ENCODE measurements around the gene RNF115.
"Not testable (repeated sequence)": the region's sequence is repeated elsewhere in the genome, so short reads cannot be mapped to it uniquely, and the experiment has no call there.

Gene RNF115

DNA sequence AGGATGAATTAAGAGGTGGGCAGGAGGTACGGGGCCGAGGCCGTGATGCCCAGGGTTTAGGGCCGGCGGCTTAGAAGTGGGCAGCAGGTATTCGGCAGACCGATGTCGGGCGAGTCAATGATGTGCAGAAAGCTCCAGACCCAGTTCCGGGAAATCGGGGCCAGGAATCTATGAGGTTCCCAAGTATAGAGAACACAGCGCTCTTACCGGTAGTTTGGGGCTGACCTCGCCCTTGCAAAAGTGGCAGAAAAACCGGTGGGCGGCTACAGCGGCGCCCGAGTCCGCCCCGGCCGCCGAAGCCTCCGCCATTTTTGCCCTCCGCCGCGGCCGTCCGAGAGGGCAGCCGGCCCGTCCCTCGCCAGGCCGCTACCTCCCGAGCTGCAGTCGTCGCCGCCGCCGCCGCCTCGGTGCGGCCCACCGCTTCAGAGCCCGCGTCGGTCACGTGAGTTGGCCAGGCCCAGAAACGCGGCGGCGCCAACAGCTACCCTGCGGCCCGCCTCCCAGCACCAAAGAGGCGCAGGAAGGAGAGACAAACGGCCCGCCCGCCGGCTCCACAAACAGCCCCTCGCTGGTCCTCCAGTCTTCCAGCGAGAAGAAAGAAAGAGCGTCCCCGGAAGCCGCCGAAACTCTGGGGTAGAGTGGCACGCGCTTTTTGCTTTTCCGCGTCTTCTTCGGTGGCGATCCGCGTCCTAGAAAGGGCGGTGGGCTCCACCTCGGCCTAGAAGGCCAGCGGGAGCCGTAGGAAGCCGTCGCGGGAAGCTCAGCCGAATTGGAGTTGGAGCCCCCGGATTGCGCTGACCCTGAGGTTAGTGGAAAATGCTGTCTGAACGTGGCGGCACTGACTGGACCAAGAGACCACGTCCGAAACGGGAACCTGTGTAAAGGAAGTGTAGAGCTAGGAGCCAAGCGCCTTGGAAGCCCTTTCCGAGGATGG is at the start of gene RNF115, which contains the start of gene POLR3C:
RNF115 (minus strand) TSS at position 531 of the 934 bp plus-strand sequence; CDS start at position 309, 222 bp downstream.
POLR3C (plus strand) TSS at position 636 of the 934 bp plus-strand sequence. CDS start 1,577 bp downstream, outside the sequence.
- DNase-seq = peak; percentile 90

DNA sequence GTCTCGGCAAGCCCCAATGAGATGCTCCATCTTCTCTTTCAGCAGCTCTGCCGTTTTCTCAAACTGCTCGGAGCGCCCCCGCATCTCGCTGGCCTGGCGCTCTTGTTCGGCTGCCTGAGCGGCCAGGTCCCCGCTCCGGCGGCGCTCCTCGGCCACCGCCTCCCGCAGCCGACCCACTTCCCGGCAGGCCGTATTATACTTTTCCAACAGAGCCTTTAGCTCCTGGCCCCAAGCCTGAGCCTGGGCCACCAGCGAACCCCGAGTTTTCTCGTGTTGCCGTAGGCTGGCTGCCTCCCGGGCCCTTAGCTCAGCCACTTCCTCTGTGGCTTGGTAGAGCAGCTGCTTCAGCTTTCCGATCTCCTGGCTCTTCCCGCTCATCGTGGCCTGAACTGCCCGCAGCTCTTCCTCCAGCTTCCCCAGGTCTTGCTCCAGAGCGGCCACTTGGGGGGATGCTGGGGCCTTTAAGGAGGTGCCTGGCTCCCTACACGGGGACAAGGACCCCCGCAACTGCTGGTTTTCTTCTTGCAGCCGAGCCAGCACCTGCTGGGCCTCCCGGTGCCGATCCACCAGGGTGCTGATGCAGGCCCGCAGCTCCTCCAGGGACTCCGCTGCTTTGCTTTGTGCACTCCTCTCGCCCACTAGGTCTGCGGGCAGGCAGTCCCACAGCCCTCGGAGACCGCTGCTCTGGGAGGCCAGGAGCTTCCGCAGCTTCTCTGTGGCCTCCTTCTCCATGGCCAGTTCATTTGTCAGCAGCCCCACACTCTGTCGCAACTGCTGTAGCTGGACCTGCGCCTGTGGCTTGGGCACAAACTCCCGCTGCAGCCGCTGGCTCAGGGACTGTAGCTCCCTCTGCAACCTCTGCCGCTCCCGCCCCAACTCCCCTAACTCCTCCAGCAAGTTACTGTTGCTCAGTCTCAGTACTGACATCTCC is 48.4 kb upstream of the RNF115 start:
- DNase-seq = no peak

DNA sequence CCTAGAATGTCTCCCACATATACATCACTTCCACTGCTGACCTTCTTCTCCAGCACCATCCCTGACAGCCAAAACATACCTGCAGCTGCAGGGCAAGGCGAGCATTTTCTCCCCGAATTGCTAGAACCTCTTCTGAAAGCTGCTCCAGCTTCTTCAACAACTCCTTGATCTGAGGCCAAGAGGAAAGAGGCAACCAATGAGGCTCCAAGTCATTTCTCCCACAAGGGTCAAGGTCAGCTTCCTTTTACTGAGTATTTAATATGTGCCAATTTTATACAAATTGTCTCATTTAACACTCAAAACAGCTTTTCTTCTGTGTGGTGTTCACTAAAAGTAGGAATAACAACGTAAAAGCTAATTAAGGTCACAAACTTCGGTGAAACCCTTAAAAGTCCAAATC is 44.3 kb upstream of the RNF115 start:
- DNase-seq = no peak

DNA sequence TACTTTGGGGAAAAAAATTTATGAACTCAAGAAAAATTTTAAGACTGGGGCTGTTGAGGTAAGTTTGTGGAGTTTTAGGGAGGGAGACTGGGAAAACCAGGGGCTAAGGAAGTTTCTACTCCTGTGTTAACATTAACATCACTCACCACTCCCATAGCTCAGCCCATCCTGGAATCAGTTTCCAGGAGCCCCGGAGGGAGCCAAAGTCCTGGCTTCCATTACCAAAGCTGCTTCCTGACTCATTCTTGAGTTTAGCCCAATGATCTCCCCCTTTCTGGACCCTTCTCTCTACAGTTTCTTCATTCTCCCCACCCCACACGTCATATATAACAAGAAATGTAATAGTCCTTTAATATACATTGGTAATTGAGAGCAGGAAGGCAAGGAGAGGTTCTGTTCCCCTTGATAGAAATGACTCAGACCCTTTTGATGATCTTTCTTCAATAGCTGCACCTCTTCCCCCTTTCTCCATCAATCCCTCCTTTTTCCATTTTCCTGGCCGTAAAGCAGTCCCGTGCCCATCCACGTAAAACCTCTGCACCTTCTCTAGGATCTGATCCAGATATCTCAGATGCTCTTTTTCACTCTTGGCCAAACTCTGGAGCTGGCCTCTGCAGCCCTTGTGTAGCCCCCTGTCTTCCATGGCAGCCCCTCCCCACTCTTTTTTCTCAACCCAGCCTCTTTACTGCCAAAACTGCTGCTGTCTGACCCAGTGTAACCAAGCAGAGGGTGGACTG is 39.6 kb upstream of the RNF115 start:
- DNase-seq = no peak

DNA sequence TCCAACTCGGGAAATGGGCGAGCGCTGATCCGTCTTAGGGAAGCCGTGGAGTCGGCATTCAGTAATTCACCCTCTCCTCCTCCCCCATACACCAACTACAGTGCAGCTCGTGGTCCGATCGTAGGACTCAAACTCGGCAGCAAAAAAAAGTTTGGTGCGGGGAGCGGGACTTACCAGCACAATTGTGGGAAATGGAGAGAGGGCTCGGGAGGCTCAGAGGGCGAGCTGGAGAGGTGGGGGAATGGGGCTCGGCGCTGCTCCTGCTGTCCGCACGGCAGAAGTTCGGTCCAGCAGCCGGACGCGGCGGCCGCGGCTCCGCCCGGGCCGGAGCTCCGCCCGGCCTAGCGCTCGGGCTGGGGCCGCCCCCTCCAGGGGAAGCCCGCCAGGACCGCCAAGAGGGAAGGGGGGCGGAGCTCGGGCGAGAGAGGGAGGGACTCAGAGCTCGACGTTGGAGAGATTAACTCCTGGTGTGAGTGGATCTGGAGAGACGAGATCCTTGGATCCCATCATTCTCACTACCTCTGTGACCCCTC is 35.7 kb upstream of the RNF115 start:
- DNase-seq = peak; percentile 67

DNA sequence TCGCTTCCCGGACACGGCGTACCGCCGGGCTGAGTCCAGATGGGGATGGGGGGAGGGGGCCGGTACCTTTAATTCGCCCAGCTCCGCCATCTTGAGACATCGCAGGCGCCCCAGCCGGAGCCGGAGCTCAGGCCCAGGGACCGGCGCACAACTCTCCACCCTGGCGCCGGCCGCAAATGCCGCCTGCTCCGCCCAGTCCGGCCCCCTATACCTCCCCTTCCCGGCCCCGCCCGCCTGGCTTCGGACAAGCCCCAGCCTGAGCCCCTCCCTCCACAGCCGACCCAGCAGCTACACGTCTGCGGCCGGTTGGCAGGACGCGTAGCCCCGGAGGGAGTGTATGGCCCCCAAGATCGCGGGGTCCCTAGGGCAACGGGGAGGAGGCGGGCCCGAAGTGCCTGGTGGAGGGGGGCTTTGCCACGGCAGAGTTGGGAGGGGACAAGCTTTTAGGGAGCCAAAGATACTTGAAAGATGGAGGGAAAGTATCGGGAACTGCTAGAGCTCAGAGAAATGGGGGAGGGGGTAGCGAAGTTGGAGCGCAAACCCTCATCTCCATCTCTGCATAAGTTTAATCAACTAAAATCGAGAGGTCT is 35.1 kb upstream of the RNF115 start, which contains the start of gene PIAS3:
PIAS3 (minus strand) TSS at position 181 of the 590 bp plus-strand sequence; CDS start at position 90, 91 bp downstream.
- peak; percentile 91 for DNase-seq

DNA sequence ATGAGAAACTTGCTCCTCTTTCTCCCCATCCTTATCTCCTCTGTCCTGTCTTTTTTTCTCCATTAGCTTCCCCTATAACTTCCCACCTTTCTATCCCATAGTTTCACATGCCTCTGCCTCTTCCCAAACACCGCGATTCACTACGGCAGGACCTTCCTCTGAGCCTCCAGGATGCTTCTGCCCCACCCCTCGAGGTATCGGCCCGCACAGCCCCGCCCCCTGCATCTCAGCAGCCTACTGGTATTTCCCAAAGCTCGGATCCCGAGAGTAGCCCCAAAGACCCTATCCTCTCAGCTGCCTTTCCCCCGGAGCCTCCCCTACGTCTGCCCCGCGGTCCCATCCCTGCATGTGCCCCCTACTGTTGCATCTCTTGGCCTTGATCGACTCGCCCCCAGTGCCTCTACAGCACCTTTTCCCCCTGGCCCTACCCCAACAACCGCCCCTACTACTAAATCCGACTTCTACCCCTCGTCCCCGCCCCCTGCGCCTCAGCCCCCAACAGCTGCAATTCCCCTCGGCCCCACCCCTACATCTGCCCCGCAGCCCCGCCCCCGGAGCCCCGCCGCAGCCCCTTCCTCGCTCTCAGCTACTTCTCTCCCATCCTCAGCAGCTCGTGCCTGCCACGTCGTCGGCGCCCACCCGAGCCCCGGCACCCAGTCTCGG is 34.5 kb upstream of the RNF115 start:
- no peak for DNase-seq

DNA sequence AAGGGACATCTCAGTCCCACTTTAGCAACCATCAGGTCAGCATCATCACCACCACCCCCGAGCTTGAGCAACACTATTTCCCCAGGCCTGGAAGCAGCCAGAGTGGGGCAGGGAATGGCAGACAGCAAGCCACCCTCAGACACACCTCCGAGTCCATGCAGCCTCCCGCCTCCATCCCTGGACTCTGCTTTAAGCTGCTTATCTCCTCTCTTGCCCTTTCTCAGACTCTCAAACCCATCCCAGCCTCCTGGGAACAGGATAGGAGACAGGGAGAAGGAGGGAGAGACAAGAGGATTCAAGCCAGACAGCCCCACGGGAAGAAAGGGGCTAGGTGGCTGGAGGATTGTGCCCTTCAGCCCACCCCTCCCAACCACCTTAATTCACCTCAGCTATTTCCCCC is 33.3 kb upstream of the RNF115 start:
- DNase-seq = no peak

DNA sequence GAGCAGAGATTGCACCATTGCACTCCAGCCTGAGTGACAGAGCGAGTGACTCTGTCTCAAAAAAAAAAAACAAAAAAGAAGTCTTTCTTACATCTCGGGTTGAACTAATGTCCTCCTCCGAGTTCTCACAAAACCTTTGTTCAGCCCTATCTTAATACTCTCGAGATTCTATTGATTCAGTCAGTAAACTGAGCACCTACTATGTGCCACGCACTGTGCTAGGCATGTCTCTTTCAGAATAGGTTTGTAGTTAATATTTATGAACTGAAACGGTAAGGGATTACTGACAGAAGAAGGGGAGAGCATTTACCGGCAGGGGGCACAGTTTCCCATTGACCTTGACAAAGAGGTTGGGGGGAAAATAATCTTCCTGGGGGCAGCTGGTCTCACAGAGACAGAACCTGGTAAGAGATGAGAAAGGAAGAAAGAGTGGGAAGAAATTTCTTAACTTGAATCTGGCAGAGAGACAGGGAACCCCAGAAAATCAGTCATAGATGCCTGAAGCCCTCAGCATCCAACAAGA is 31.6 kb upstream of the RNF115 start:
- no peak for DNase-seq

DNA sequence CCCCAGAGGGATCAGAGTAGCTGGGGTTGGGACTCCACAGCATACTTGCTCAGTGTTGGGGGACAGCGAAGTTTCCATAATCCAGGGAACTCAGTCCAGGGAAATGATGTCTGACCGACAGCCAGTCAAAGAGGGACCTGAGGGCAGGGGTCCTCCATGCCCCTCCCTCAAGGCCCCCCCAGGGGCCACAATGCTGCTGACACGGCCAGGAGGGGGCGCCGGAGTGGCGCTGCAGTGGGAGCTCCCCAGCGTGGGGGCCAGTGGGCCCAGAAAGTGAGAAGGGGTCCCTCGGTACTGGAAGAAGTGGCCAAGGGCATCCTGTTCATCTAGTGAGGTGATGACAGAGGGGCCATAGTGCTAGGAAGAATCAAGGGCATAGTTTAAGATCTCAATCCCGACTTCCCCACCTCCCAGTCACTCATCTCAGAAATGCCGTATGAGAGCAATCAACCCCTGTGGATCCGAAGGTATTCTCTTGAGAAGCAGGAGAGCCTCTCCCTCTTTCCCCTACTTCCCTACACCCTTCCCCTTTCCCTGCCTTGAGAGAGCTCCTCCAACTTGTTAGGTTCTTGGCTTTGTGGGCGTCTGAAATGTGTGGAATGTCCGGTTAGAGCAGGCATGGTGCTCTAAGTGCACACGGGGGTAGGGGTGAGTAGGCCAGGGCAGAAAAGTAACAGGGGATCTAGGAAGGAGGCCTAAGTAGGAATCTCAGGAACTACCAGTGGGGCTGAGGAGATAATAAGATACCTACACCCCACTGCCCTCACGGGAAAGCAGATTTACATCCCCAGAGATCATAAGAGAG is 25.7 kb upstream of the RNF115 start:
- DNase-seq = no peak

DNA sequence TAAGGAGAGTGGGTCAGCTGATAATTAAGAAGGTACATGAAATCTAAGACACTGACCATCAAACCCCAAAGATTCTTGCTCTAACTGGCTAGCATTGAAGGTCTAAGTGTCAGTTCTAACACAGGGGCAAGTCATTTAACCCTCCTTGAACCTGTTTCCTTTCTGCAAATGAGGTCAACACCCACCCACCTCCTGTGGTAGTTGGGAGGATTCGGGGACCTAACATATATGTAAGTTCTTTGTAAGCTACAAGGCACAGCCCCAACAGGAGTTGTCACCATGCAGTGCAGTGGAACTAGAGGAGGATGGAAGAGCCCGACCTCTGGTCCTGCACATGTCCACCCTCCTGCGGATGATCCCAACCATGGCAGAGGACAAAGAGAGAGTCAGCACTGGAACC is 23.9 kb upstream of the RNF115 start:
- no peak for DNase-seq

DNA sequence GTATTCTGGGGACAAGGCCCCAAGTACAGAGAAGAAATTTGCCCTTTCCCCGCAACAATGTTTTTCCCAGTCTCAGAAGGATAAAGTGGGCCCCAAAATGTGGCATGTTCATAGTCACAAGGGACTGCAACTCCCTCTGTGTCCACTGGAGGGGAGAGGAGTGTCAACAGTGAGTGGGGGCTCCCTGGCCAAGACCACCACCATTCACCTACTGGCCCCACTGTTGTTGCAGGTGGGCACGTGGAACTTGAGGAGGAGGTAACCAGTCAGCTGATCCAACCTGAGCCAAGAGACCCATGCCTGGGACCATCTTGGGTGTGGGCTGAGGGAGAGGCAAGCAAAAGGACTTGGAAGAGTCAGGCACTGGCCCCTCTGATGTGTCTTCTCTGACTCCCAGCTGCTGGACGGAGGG is 22.3 kb upstream of the RNF115 start:
- DNase-seq = peak; percentile 8

DNA sequence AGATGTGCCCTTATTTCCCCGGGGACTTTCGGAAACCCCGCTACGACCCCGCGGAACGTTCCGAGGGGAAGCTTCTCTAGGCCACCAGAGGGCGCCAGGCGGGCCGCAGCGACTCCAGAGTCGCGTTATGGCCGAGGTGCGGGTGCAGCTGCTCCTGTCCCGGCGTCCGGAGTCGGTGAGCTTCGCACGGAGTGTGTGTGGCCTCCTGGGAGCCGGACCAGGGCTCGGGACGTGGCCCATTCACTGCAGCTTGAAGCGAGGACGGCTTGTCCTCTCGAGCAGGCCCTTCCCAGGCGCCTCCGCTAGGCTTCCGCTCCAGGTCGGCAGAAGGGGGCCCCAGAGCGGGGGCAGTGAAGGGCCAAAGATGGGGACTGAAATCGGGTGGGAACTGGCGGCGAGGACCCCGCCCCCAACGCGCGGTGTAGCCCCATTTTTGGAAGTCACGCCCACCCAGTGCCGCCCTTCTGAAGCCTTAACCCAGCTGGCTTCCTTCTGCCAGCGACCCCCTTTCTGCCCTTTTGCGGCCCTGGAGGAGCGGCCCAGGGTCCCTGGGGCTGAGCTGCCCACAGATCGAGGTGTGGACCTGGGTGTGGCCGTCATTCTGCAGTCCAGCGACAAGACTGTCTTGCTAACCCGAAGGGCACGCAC is 21.7 kb upstream of the RNF115 start, which contains the start of gene NUDT17:
NUDT17 (plus strand) TSS at position 117 of the 648 bp plus-strand sequence; CDS start at position 128, 11 bp downstream.
- peak; percentile 44 for DNase-seq

DNA sequence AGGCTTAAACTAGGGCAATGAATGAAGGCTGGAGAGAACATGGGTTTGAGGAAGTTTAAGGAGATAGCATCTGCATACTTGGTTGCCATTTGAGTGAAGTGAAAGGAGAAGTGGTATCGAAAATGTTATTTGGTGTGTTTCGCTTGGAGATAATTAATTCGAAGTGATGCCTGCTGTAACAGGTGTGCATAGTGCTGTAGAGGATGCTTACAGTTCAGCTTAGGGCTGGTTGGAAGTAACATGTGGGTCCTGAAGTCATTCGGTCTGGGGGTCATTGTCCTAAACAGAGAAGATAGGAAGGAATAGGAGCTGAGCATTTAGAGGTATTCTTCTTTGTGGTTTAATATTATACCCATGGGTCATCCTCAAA is 21.2 kb upstream of the RNF115 start:
- peak; percentile 24 for DNase-seq

DNA sequence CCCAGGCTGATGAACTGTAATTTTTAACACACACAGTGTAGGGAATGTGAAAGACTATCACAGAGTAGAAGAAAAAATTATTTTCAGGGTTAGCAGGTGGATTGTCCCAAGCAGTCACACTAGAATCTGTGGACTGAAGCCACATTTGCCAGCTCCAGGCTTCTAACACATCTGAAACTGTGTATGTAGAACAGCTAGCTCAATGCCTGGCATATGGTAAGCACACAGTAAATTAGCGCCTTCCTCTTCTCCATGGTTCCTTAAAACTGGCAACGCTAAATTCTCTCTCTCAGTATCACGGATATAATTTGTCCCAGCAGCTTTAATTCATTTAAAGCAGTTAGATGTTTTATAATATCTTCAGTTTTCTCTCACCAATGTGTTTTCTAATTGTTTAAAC is 19.1 kb upstream of the RNF115 start:
- no peak for DNase-seq

DNA sequence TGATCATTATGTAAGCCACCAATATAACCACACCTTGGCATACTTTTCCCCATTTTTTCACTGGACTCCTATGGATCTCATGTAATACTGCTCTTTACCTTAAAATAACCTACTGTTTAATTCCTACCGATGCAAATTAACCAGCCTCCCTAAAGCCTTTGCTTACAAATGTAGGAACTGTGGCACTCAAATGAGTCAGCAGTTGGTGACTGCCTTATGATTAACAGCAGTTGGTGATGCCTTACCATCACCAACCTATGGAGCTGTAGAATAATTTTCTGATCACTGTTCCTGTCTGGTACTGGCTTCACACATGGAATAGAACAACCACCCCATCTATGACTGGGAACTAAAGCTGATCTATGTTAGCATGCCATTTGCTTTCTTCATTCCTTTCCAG is 13.8 kb upstream of the RNF115 start:
- no peak for DNase-seq

DNA sequence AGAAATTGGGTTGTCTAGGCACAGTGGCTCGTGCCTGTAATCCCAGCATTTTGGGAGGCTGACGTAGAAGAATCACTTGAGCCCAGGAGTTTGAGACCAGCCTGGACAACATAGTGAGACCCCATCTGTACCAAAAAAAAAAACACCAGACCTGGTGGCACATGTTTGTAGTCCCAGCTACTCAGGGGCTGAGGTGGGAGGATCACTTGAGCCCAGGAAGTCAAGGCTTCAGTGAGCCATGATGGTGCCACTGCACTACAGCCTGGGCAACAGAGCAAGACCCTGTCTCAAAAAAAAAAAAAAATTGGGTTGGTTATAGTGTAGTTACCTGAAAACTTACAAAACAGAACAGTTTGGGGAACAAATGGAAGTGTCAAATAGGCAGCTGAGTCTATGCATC is 6.9 kb upstream of the RNF115 start:
- DNase-seq = not testable (repeated sequence)

DNA sequence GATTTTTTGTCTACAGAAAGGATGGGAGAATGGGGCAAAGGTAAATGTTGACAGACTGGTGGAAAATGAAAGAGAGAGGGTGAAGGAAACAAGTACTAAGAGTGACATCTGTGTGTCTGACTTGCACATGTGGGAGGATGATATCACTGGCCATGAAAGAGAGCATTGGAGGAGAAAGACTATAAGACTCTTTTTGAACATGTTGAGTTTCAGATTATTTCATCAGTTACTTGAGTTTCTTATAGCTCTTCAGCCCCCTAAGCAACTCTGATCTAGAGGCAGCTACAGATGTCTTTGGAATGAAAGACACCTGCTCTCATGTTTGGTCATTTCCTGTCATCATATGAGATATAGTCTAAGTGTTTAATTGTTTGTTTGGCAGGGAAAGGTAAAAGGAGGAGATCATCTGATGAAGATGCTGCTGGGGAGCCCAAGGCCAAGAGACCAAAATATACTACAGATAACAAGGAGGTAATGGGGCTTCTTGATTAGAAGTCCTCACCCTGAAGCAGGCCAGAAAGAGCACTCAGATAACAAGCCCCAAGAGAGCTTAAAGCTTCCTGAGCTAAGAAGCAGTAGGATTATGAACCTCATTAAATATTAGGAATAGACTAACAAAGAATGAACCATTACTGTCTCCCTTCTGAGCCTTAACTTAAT is 4.6 kb upstream of the RNF115 start:
- DNase-seq = no peak

DNA sequence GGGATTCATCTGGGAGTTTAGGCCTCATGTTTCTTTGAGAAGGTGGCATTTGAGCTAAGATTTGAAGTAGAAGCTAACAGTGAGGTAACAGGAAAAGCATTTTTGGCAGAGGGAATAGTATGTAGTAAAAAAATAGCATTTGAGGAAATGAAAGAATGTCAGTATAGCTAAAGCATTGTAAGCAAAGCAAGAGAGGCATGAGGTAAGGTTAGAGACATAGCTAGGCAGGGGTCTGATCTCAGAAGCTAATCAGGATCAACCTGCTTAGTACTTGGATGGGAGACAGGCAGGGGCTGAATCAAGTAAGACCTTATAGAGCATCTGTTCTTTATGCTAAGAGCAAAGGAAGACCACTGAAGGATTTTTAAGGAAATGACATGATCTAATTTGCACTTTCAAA is 4.1 kb upstream of the RNF115 start:
- no peak for DNase-seq

All from GDM1 (cell line).